ENCODE results near the gene MAGI2.
"Not testable (repeated sequence)": the region's sequence is repeated elsewhere in the genome, so short reads cannot be mapped to it uniquely, and the experiment has no call there.

The MAGI2 gene

GRCh38 chr7:78017591-78018100 is 1435.8 kb downstream of the MAGI2 start:
- FAIRE-seq (no peak), DNase-seq (ENCODE audit: insufficient read length, low spot score) (no peak)
- TF ChIP-seq POLR2A (IDR thresholded peaks at IDR 0.05; ENCODE audit: low read depth, low read length) (no peak), PAX5 (IDR thresholded peaks at IDR 0.05; ENCODE audit: insufficient read depth, low read length, severe bottlenecking) (no peak), SPI1 (IDR thresholded peaks at IDR 0.05; ENCODE audit: low read depth, low read length) (no peak), TAF1 (IDR thresholded peaks at IDR 0.05; ENCODE audit: low read depth, low read length) (no peak), POLR2AphosphoS5 (IDR thresholded peaks at IDR 0.05; ENCODE audit: low read depth, low read length) (no peak), POU2F2 (IDR thresholded peaks at IDR 0.05; ENCODE audit: low read depth, low read length) (no peak)

GRCh38 chr7:78015574-78016260 is 1437.8 kb downstream of the MAGI2 start:
- DNase-seq (ENCODE audit: insufficient read length, low spot score) = no peak
- no peak for FAIRE-seq

DNA sequence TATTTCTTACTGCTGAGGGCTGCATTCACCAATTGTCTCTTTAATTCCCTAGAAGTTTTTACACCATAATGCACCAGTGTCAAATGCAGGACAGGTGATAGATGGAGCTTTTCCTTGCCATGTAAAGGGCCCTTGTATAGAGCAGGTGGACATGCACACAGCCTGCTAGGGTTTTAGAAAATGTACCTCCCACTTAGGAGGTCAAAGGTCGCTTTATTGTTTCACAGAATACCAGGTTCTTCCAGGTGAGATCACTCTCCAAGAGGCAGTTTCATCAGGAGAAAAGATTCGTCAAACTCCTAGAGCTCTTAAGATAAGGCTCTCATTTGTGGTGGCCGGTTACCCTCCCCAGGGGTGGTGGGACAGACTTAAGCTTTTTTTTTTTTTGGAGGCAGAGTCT is 1439.1 kb downstream of the MAGI2 start:
- DNase-seq (ENCODE audit: insufficient read length, low spot score) (no peak), FAIRE-seq (no peak)
- TF ChIP-seq POLR2AphosphoS5 (IDR thresholded peaks at IDR 0.05; ENCODE audit: low read depth, low read length) = no peak
- no peak for TF ChIP-seq POU2F2 (IDR thresholded peaks at IDR 0.05; ENCODE audit: low read depth, low read length)
- no peak for TF ChIP-seq SPI1 (IDR thresholded peaks at IDR 0.05; ENCODE audit: low read depth, low read length)
- TF ChIP-seq TAF1 (IDR thresholded peaks at IDR 0.05; ENCODE audit: low read depth, low read length) = no peak
- TF ChIP-seq POLR2A (IDR thresholded peaks at IDR 0.05; ENCODE audit: low read depth, low read length) = no peak
- TF ChIP-seq PAX5 (IDR thresholded peaks at IDR 0.05; ENCODE audit: insufficient read depth, low read length, severe bottlenecking) = no peak

More at GRCh38 chr7:78015574-78016260, 1437.8 kb downstream of the MAGI2 start:
- no peak for TF ChIP-seq TAF1 (IDR thresholded peaks at IDR 0.05; ENCODE audit: low read depth, low read length)
- TF ChIP-seq SPI1 (IDR thresholded peaks at IDR 0.05; ENCODE audit: low read depth, low read length) = no peak
- no peak for TF ChIP-seq PAX5 (IDR thresholded peaks at IDR 0.05; ENCODE audit: insufficient read depth, low read length, severe bottlenecking)
- no peak for TF ChIP-seq POU2F2 (IDR thresholded peaks at IDR 0.05; ENCODE audit: low read depth, low read length)
- no peak for TF ChIP-seq POLR2AphosphoS5 (IDR thresholded peaks at IDR 0.05; ENCODE audit: low read depth, low read length)

- FAIRE-seq (no peak), DNase-seq (ENCODE audit: insufficient read length, low spot score) (no peak)
- TF ChIP-seq PAX5 (IDR thresholded peaks at IDR 0.05; ENCODE audit: insufficient read depth, low read length, severe bottlenecking) = no peak
- TF ChIP-seq POU2F2 (IDR thresholded peaks at IDR 0.05; ENCODE audit: low read depth, low read length) = no peak
- no peak for TF ChIP-seq POLR2AphosphoS5 (IDR thresholded peaks at IDR 0.05; ENCODE audit: low read depth, low read length)
- TF ChIP-seq TAF1 (IDR thresholded peaks at IDR 0.05; ENCODE audit: low read depth, low read length) = no peak
- TF ChIP-seq POLR2A (IDR thresholded peaks at IDR 0.05; ENCODE audit: low read depth, low read length) = no peak
- no peak for TF ChIP-seq SPI1 (IDR thresholded peaks at IDR 0.05; ENCODE audit: low read depth, low read length)
Observed at GRCh38 chr7:78013386-78013785, 1440.1 kb downstream of the MAGI2 start.

DNA sequence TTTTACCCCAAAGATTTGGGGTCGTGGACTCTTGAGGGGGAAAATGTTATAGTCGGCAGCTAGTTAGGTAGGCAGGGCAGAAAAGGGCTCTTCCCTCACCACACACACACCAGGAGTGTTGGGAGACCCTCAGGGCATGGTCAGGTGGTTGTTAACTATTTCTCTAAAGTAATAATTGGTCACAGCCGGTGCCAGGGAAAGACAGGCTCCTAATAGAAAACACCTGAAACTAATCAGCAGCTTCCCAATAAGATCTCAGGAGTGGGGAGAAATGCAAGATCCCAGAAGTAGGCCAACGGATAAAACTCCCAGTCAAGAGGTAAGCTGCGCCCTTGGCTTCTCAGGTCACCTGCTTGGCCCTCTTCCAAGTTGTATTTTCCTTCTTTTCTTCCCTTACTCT is 1441.8 kb downstream of the MAGI2 start:
- TF ChIP-seq TAF1 (IDR thresholded peaks at IDR 0.05; ENCODE audit: low read depth, low read length) (no peak), POLR2A (IDR thresholded peaks at IDR 0.05; ENCODE audit: low read depth, low read length) (no peak)
- no peak for FAIRE-seq
- no peak for DNase-seq (ENCODE audit: insufficient read length, low spot score)

- TF ChIP-seq TAF1 (IDR thresholded peaks at IDR 0.05; ENCODE audit: low read depth, low read length) (no peak), SPI1 (IDR thresholded peaks at IDR 0.05; ENCODE audit: low read depth, low read length) (no peak), POLR2AphosphoS5 (IDR thresholded peaks at IDR 0.05; ENCODE audit: low read depth, low read length) (no peak), POLR2A (IDR thresholded peaks at IDR 0.05; ENCODE audit: low read depth, low read length) (no peak), PAX5 (IDR thresholded peaks at IDR 0.05; ENCODE audit: insufficient read depth, low read length, severe bottlenecking) (no peak), POU2F2 (IDR thresholded peaks at IDR 0.05; ENCODE audit: low read depth, low read length) (no peak)
- DNase-seq (ENCODE audit: insufficient read length, low spot score) (no peak), FAIRE-seq (no peak)
Observed at GRCh38 chr7:78007231-78007630, 1446.2 kb downstream of the MAGI2 start.

DNA sequence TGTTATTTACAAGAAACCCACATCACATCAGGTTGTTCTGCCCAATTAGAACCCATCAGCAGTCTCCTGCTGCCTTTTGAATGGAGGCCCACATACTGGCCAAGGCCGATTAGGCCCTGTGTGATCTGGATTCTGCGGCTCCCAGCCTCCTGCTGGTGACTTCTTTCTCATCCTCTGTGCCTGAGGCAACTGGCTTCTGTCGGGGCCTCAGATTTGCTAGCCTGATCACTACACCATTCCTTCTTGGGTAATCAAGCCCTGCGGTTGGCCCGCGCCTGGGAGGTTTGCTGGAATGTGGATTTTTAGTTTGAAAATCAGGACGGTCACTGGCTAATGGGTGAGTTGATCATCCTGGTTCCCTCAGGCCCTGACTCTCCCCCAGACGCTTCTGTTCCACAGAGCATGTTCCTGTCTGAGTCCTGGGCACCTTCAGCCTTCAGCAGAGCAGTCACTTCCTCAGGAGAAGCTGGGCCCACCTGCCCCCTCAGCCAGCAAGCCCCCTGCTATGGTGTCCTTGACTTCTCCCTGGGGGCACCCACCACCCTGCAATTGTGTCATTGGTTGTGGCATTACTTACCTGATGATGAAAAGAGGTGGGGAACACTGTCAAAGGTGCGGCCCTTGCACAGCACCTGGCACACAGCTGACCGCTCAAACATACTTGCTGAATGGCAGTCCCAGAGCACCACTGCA is 1447.3 kb downstream of the MAGI2 start:
- no peak for FAIRE-seq
- no peak for DNase-seq (ENCODE audit: insufficient read length, low spot score)
- TF ChIP-seq SPI1 (IDR thresholded peaks at IDR 0.05; ENCODE audit: low read depth, low read length) (no peak), TAF1 (IDR thresholded peaks at IDR 0.05; ENCODE audit: low read depth, low read length) (no peak), POLR2AphosphoS5 (IDR thresholded peaks at IDR 0.05; ENCODE audit: low read depth, low read length) (no peak), POLR2A (IDR thresholded peaks at IDR 0.05; ENCODE audit: low read depth, low read length) (no peak), PAX5 (IDR thresholded peaks at IDR 0.05; ENCODE audit: insufficient read depth, low read length, severe bottlenecking) (no peak), POU2F2 (IDR thresholded peaks at IDR 0.05; ENCODE audit: low read depth, low read length) (no peak)

GRCh38 chr7:78002715-78003114 is 1450.8 kb downstream of the MAGI2 start:
- FAIRE-seq (no peak), DNase-seq (ENCODE audit: insufficient read length, low spot score) (no peak)

DNA sequence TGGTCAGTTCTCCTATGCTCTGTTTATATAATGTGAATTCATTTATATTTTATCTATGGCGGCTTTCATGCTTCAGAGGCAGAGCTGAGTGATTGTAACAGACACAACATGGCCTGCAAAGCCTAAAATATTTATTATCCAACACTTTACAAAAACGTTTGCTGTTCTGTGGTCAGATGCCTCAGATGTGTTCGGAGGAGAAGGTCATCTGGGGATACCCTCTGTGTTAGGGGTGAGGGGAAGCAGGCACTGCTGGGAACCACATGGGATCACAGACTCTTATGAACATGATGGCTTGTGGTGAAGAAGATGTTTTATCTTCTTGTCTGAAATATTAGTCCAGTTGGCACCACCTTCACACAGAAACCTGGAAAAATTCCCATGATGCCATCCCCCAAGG is 1451.4 kb downstream of the MAGI2 start:
- no peak for TF ChIP-seq POLR2A (IDR thresholded peaks at IDR 0.05; ENCODE audit: low read depth, low read length)
- TF ChIP-seq SPI1 (IDR thresholded peaks at IDR 0.05; ENCODE audit: low read depth, low read length) = no peak
- no peak for TF ChIP-seq POLR2AphosphoS5 (IDR thresholded peaks at IDR 0.05; ENCODE audit: low read depth, low read length)
- no peak for TF ChIP-seq PAX5 (IDR thresholded peaks at IDR 0.05; ENCODE audit: insufficient read depth, low read length, severe bottlenecking)
- TF ChIP-seq POU2F2 (IDR thresholded peaks at IDR 0.05; ENCODE audit: low read depth, low read length) = no peak
- TF ChIP-seq TAF1 (IDR thresholded peaks at IDR 0.05; ENCODE audit: low read depth, low read length) = no peak
- FAIRE-seq = no peak
- no peak for DNase-seq (ENCODE audit: insufficient read length, low spot score)

More at GRCh38 chr7:78002715-78003114, 1450.8 kb downstream of the MAGI2 start:
- TF ChIP-seq POU2F2 (IDR thresholded peaks at IDR 0.05; ENCODE audit: low read depth, low read length) (no peak), TAF1 (IDR thresholded peaks at IDR 0.05; ENCODE audit: low read depth, low read length) (no peak)

- not testable (repeated sequence) for FAIRE-seq
Observed at GRCh38 chr7:77999168-77999567, 1454.3 kb downstream of the MAGI2 start.

More at GRCh38 chr7:77999168-77999567, 1454.3 kb downstream of the MAGI2 start:
- not testable (repeated sequence) for DNase-seq (ENCODE audit: insufficient read length, low spot score)

All from GM12891 (cell line).